ENCODE data around the gene GATD1.

DNA sequence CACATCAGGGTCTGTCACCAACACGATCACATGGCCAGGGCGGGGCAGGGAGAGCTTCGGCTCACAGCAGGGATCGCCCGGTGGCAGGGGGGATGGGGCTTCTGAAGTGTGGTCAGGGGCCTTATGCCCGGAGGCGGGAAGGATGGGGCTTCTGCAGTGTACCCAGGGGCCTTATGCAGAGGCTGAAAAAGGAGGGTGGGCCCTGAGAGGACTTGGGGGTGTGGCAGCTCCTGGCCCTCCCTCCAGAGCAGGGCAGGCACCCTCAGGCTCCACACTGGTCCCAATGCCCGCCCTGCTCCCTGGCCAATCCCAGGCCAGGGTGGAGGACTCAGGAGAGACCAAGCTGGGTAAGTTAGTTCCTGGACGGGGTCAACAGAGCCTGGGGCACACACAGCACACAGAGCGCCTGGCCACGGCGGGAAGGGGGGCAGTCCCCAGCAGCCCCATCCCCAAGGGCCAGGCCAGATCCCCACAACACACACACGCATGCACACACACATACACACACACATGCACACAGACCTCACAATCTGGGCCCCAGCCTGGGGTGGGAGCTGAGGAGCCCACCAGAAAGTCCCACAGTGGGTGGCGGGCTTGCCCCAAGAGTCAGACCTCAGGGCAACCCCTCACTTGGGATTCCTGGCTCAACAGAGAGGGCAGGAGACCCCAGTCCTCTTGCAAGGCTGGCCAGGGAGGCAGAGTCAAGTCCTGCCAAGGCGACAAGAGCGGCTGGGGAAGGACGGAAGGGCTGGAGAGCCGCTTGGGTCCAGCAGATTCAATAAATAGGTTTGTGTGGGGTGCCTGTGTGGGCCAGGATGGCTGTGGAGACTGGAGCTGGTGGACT lies 13.7 kb upstream of the GATD1 start:
- no peak for TF ChIP-seq POLR2A (IDR thresholded peaks at IDR 0.05)
- no peak for TF ChIP-seq CTCF (IDR thresholded peaks at IDR 0.05)
